NCI-H748 treated with DMSO at 0.1 percent for 48 hours (cell line): Measurements from ENCODE around the gene GRID1.
"Not testable (repeated sequence)": the region's sequence is repeated elsewhere in the genome, so short reads cannot be mapped to it uniquely, and the experiment has no call there.

ENCODE experiments used
- DNase-seq: peaks from one replicate; lab custom pipeline; 2025; lab: John Stamatoyannopoulos, UW

The GRID1 gene

GRCh38 chr10:86037096-86037495, 329.5 kb downstream of the GRID1 start:
- no peak for DNase-seq

- no peak for DNase-seq
Observed at GRCh38 chr10:86036544-86036831, 330.1 kb downstream of the GRID1 start.

- DNase-seq: no peak
Observed at GRCh38 chr10:86035791-86036543, 330.6 kb downstream of the GRID1 start.

GRCh38 chr10:86034710-86035109, 331.9 kb downstream of the GRID1 start:
- DNase-seq: no peak

- no peak for DNase-seq
Observed at GRCh38 chr10:86033581-86033980, 333.0 kb downstream of the GRID1 start.

- DNase-seq: not testable (repeated sequence)
Observed at GRCh38 chr10:86032087-86032486, 334.5 kb downstream of the GRID1 start.

GRCh38 chr10:86030312-86030711, 336.3 kb downstream of the GRID1 start:
- no peak for DNase-seq

- no peak for DNase-seq
Observed at GRCh38 chr10:86027346-86027745, 339.2 kb downstream of the GRID1 start.

GRCh38 chr10:86025509-86025908, 341.1 kb downstream of the GRID1 start:
- no peak for DNase-seq

GRCh38 chr10:86024281-86025041, 342.1 kb downstream of the GRID1 start:
- DNase-seq: no peak

- DNase-seq: no peak
Observed at GRCh38 chr10:86023931-86024280, 342.7 kb downstream of the GRID1 start.

GRCh38 chr10:86023336-86023735, 343.3 kb downstream of the GRID1 start:
- DNase-seq: no peak

GRCh38 chr10:86022906-86023305, 343.7 kb downstream of the GRID1 start:
- DNase-seq: no peak

- DNase-seq: no peak
Observed at GRCh38 chr10:86020134-86020533, 346.5 kb downstream of the GRID1 start.

- no peak for DNase-seq
Observed at GRCh38 chr10:86019141-86019540, 347.5 kb downstream of the GRID1 start.

GRCh38 chr10:86018735-86019058, 347.9 kb downstream of the GRID1 start:
- no peak for DNase-seq

- no peak for DNase-seq
Observed at GRCh38 chr10:86017841-86018734, 348.5 kb downstream of the GRID1 start.

GRCh38 chr10:86013568-86013967, 353.0 kb downstream of the GRID1 start:
- no peak for DNase-seq

- DNase-seq: no peak
Observed at GRCh38 chr10:86007171-86007570, 359.4 kb downstream of the GRID1 start.

- DNase-seq: no peak
Observed at GRCh38 chr10:86004337-86004736, 362.3 kb downstream of the GRID1 start.

- DNase-seq: no peak
Observed at GRCh38 chr10:86003201-86003621, 363.4 kb downstream of the GRID1 start.

GRCh38 chr10:86001521-86001920, 365.1 kb downstream of the GRID1 start:
- no peak for DNase-seq

GRCh38 chr10:85997544-85997943, 369.1 kb downstream of the GRID1 start:
- no peak for DNase-seq
